ENCODE data around the gene ACP2. TPM values are rescaled to one million over a fixed set of nuclear protein-coding genes. Genes with fewer than 3 reads are reported as not detected.

Gene ACP2
- total and polyA plus RNA-seq, 9 donors: 15.6 to 31.8 (median 28.2) TPM

Other genes with a start within 250 kb of the ACP2 start
- gene ARFGAP2, start 71.9 kb downstream of the ACP2 start, total RNA-seq: 90.2 TPM
- 10 to 100 TPM; 59.8 to 91.0 (median 72.3) TPM for gene ARFGAP2, start 71.9 kb downstream of the ACP2 start, polyA plus RNA-seq (ENCODE audit: insufficient read depth in 1 of 8, insufficient read length in 8 of 8, low replicate concordance in 1 of 8)
- 215 TPM for gene PACSIN3, start 62.4 kb downstream of the ACP2 start, total RNA-seq
- gene PACSIN3, start 62.4 kb downstream of the ACP2 start, polyA plus RNA-seq (ENCODE audit: insufficient read depth in 1 of 8, insufficient read length in 8 of 8, low replicate concordance in 1 of 8): 100 to 1,000 TPM; 123 to 239 (median 203) TPM
- 11.9 TPM for gene DDB2, start 33.8 kb downstream of the ACP2 start, total RNA-seq
- gene DDB2, start 33.8 kb downstream of the ACP2 start, polyA plus RNA-seq (ENCODE audit: insufficient read depth in 1 of 8, insufficient read length in 8 of 8, low replicate concordance in 1 of 8): 10 to 100 TPM in 7 of 8 donors, 1 to 10 TPM in 1; 9.7 to 15.1 (median 12.1) TPM
- 18.8 TPM for gene NR1H3, start 9.2 kb upstream of the ACP2 start, total RNA-seq
- gene NR1H3, start 9.2 kb upstream of the ACP2 start, polyA plus RNA-seq (ENCODE audit: insufficient read depth in 1 of 8, insufficient read length in 8 of 8, low replicate concordance in 1 of 8): 10 to 100 TPM; 12.9 to 26.2 (median 15.1) TPM
- gene MADD, start 21.3 kb upstream of the ACP2 start, total RNA-seq: 16.7 TPM
- 10 to 100 TPM; 25.0 to 34.3 (median 31.0) TPM for gene MADD, start 21.3 kb upstream of the ACP2 start, polyA plus RNA-seq (ENCODE audit: insufficient read depth in 1 of 8, insufficient read length in 8 of 8, low replicate concordance in 1 of 8)
- gene MYBPC3, start 103.9 kb upstream of the ACP2 start, total RNA-seq: 0.13 TPM
- gene MYBPC3, start 103.9 kb upstream of the ACP2 start, polyA plus RNA-seq (ENCODE audit: insufficient read depth in 1 of 8, insufficient read length in 8 of 8, low replicate concordance in 1 of 8): 1 to 10 TPM in 1 of 8 donors, under 1 TPM in 7; 0.06 to 1.1 (median 0.30) TPM
- 3.6 TPM for gene SPI1, start 129.7 kb upstream of the ACP2 start, total RNA-seq
- 1 to 10 TPM; 5.6 to 8.2 (median 6.0) TPM for gene SPI1, start 129.7 kb upstream of the ACP2 start, polyA plus RNA-seq (ENCODE audit: insufficient read depth in 1 of 8, insufficient read length in 8 of 8, low replicate concordance in 1 of 8)
- gene SLC39A13, start 159.8 kb upstream of the ACP2 start, total RNA-seq: 37.7 TPM
- gene SLC39A13, start 159.8 kb upstream of the ACP2 start, polyA plus RNA-seq (ENCODE audit: insufficient read depth in 1 of 8, insufficient read length in 8 of 8, low replicate concordance in 1 of 8): 10 to 100 TPM; 36.2 to 46.5 (median 42.5) TPM
- 99.1 TPM for gene PSMC3, start 177.6 kb upstream of the ACP2 start, total RNA-seq
- gene PSMC3, start 177.6 kb upstream of the ACP2 start, polyA plus RNA-seq (ENCODE audit: insufficient read depth in 1 of 8, insufficient read length in 8 of 8, low replicate concordance in 1 of 8): 100 to 1,000 TPM; 125 to 159 (median 136) TPM
- gene RAPSN, start 200.3 kb upstream of the ACP2 start, total RNA-seq: 57.9 TPM
- gene RAPSN, start 200.3 kb upstream of the ACP2 start, polyA plus RNA-seq (ENCODE audit: insufficient read depth in 1 of 8, insufficient read length in 8 of 8, low replicate concordance in 1 of 8): 100 to 1,000 TPM in 3 of 8 donors, 10 to 100 TPM in 5; 89.9 to 113 (median 99.4) TPM

All from muscle of leg (tissue), 9 donors.